Measurements from ENCODE around the gene SMPDL3A. TPM values are rescaled to one million over a fixed set of nuclear protein-coding genes. Genes with fewer than 3 reads are reported as not detected.

The SMPDL3A gene
- total and polyA plus RNA-seq, 2 experiments from 2014 or later = 115 to 126 TPM

- Histone ChIP-seq H3K4me2 (no peak overlapping the region), H3K9me3 (ENCODE audit: low read depth) (no peaks in the 10 kb centered on the region), H2AFZ (no peak overlapping the region), H3K79me2 (no peaks in the 10 kb centered on the region), H4K20me1 (ENCODE audit: insufficient read depth, poor library complexity, severe bottlenecking) (no peaks in the 10 kb centered on the region), H3K9me2 (replicated peaks; ENCODE audit: insufficient read depth) (no peaks in the 10 kb centered on the region), H3K4me1 (ENCODE audit: insufficient read depth) (no peaks in the 10 kb centered on the region), H3K36me3 (replicated peaks; ENCODE audit: insufficient read depth, low read depth) (no peaks in the 10 kb centered on the region), H3K27me3 (no peaks in the 10 kb centered on the region), H3K4me3 (no peak overlapping the region), H3K27ac (no peak overlapping the region)
- no peak for TF ChIP-seq EZH2phosphoT487 (IDR thresholded peaks at IDR 0.05; ENCODE audit: low read depth, severe bottlenecking, unreplicated experiment)
- TF ChIP-seq CTCF (IDR thresholded peaks at IDR 0.05; ENCODE audit: poor library complexity) = no peak
- no peak for TF ChIP-seq EZH2 (IDR thresholded peaks at IDR 0.05; ENCODE audit: borderline replicate concordance)
- WGBS (ENCODE audit: low lambda C conversion rate, missing lambda C conversion rate) = 72% methylated on average over 2 of the region's 2 CpGs
- DNase-seq (ENCODE audit: low spot score) = no peak
Measured at GRCh38 chr6:122821095-122821494, 32.0 kb downstream of the SMPDL3A start.

- TF ChIP-seq EZH2phosphoT487 (IDR thresholded peaks at IDR 0.05; ENCODE audit: low read depth, severe bottlenecking, unreplicated experiment) = no peak
- no peak for TF ChIP-seq EZH2 (IDR thresholded peaks at IDR 0.05; ENCODE audit: borderline replicate concordance)
- TF ChIP-seq CTCF (IDR thresholded peaks at IDR 0.05; ENCODE audit: poor library complexity) = no peak
- Histone ChIP-seq H3K79me2 (no peaks in the 10 kb centered on the region), H3K9me2 (replicated peaks; ENCODE audit: insufficient read depth) (no peaks in the 10 kb centered on the region), H3K4me2 (no peak overlapping the region), H4K20me1 (ENCODE audit: insufficient read depth, poor library complexity, severe bottlenecking) (no peaks in the 10 kb centered on the region), H3K27me3 (no peaks in the 10 kb centered on the region), H3K9me3 (ENCODE audit: low read depth) (no peaks in the 10 kb centered on the region), H3K4me3 (no peak overlapping the region), H3K36me3 (replicated peaks; ENCODE audit: insufficient read depth, low read depth) (no peaks in the 10 kb centered on the region), H2AFZ (no peak overlapping the region), H3K27ac (no peak overlapping the region), H3K4me1 (ENCODE audit: insufficient read depth) (no peaks in the 10 kb centered on the region)
- WGBS (ENCODE audit: low lambda C conversion rate, missing lambda C conversion rate) = 79% methylated on average over 5 of the region's 5 CpGs
- DNase-seq (ENCODE audit: low spot score) = no peak
Measured at GRCh38 chr6:122825163-122825562, 36.1 kb downstream of the SMPDL3A start.

GRCh38 chr6:122829456-122829855 lies 40.4 kb downstream of the SMPDL3A start:
- TF ChIP-seq CTCF (IDR thresholded peaks at IDR 0.05; ENCODE audit: poor library complexity) (no peak), EZH2phosphoT487 (IDR thresholded peaks at IDR 0.05; ENCODE audit: low read depth, severe bottlenecking, unreplicated experiment) (no peak), EZH2 (IDR thresholded peaks at IDR 0.05; ENCODE audit: borderline replicate concordance) (no peak)
- Histone ChIP-seq H3K4me1 (ENCODE audit: insufficient read depth) (no peaks in the 10 kb centered on the region), H3K4me2 (no peak overlapping the region), H4K20me1 (ENCODE audit: insufficient read depth, poor library complexity, severe bottlenecking) (no peaks in the 10 kb centered on the region), H3K27me3 (no peaks in the 10 kb centered on the region), H3K79me2 (no peaks in the 10 kb centered on the region), H3K4me3 (no peak overlapping the region), H3K27ac (no peak overlapping the region), H3K36me3 (replicated peaks; ENCODE audit: insufficient read depth, low read depth) (no peaks in the 10 kb centered on the region), H3K9me2 (replicated peaks; ENCODE audit: insufficient read depth) (no peaks in the 10 kb centered on the region), H3K9me3 (ENCODE audit: low read depth) (no peaks in the 10 kb centered on the region), H2AFZ (no peak overlapping the region)
- 86% methylated on average over 1 of the region's 1 CpG for WGBS (ENCODE audit: low lambda C conversion rate, missing lambda C conversion rate)
- no peak for DNase-seq (ENCODE audit: low spot score)

- H3K27ac ChIP-seq = no peak overlapping the region
- no peaks in the 10 kb centered on the region for H3K79me2 ChIP-seq
- H3K9me3 ChIP-seq (ENCODE audit: low read depth) = no peaks in the 10 kb centered on the region
- TF ChIP-seq EZH2 (IDR thresholded peaks at IDR 0.05; ENCODE audit: borderline replicate concordance) (no peak), EZH2phosphoT487 (IDR thresholded peaks at IDR 0.05; ENCODE audit: low read depth, severe bottlenecking, unreplicated experiment) (no peak), CTCF (IDR thresholded peaks at IDR 0.05; ENCODE audit: poor library complexity) (no peak)
- H3K9me2 ChIP-seq (replicated peaks; ENCODE audit: insufficient read depth) = no peaks in the 10 kb centered on the region
- 44% methylated on average over 1 of the region's 1 CpG for WGBS (ENCODE audit: low lambda C conversion rate, missing lambda C conversion rate)
- H2AFZ ChIP-seq = no peak overlapping the region
- H4K20me1 ChIP-seq (ENCODE audit: insufficient read depth, poor library complexity, severe bottlenecking) = no peaks in the 10 kb centered on the region
- H3K27me3 ChIP-seq = no peaks in the 10 kb centered on the region
- H3K4me3 ChIP-seq = no peak overlapping the region
- H3K36me3 ChIP-seq (replicated peaks; ENCODE audit: insufficient read depth, low read depth) = no peaks in the 10 kb centered on the region
- no peak overlapping the region for H3K4me2 ChIP-seq
- DNase-seq (ENCODE audit: low spot score) = no peak
- H3K4me1 ChIP-seq (ENCODE audit: insufficient read depth) = no peaks in the 10 kb centered on the region
Measured at GRCh38 chr6:122831511-122831910, 42.5 kb downstream of the SMPDL3A start.
